NCI-H1417 treated with DMSO at 0.1 percent for 48 hours (cell line): ENCODE results near the gene VWC2L.

Source experiments
- DNase-seq: peaks from one replicate; lab custom pipeline; 2025; lab: John Stamatoyannopoulos, UW

Gene VWC2L

DNA sequence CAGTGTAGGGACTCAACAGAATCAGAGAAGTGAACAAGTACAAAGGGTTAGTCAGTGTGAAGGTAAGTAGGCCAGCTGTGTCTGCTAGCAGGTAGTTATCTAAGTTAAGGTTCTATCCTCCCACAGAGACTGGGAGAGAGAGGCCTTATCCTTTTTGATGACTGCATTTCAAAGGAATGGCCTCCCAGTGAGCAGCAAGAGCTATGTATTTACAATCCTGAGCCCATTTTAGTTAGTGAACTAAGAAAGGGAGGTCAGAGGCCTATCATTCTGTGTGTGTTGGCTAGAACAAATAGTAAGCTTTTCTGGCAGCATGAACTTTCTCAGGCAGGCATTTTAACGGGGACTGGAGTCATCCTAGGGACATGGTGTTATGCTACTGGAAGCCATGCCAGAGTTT lies 182.9 kb downstream of the VWC2L start:
- no peak for DNase-seq

GRCh38 chr2:214601852-214602633 lies 191.2 kb downstream of the VWC2L start:
- DNase-seq: no peak

GRCh38 chr2:214604861-214605260 lies 194.0 kb downstream of the VWC2L start:
- DNase-seq: no peak

- no peak for DNase-seq
Measured at GRCh38 chr2:214607051-214607450, 196.2 kb downstream of the VWC2L start.

- DNase-seq: no peak
Measured at GRCh38 chr2:214611015-214611414, 200.2 kb downstream of the VWC2L start.

- no peak for DNase-seq
Measured at GRCh38 chr2:214624166-214624760, 213.4 kb downstream of the VWC2L start.

GRCh38 chr2:214628091-214628490 lies 217.2 kb downstream of the VWC2L start:
- no peak for DNase-seq
